ENCODE measurements around the gene SPDYE4.
A peak's percentile ranks its signal among the peaks of the same experiment; 100 is the strongest.
"Not testable (repeated sequence)": the region's sequence is repeated elsewhere in the genome, so short reads cannot be mapped to it uniquely, and the experiment has no call there.

Gene SPDYE4

DNA sequence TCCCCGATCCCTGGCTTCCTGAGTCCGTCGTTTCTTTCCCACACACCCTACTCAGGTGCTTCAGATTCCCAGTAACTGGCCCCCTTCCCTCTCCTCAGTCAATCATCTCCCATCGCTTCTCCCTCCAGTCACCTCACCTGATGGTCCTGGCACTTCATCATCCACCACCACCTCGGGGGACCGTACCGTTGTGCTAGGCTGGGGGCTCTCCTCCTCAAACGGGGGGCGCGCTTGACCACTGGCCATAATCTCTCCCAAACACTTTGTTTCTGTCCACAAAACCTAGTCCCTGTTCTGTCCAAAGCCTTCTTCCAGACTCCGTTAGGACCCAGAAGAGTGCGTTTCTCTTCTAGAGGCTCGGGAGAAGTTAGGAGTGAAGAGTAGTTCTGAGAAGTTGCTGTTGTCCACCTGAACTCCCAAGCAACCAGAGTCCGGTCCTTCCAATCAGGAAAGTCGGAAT lies at the start of gene SPDYE4:
TSS of gene SPDYE4 (minus strand) at position 410 of the 460 bp plus-strand sequence. CDS start at position 246, 164 bp downstream.
- POLR2A ChIA-PET (ENCODE audit: low non-redundant PET) = no interaction called here
- no peak for DNase-seq (ENCODE audit: low spot score)
- TF ChIP-seq, protein P1, sequence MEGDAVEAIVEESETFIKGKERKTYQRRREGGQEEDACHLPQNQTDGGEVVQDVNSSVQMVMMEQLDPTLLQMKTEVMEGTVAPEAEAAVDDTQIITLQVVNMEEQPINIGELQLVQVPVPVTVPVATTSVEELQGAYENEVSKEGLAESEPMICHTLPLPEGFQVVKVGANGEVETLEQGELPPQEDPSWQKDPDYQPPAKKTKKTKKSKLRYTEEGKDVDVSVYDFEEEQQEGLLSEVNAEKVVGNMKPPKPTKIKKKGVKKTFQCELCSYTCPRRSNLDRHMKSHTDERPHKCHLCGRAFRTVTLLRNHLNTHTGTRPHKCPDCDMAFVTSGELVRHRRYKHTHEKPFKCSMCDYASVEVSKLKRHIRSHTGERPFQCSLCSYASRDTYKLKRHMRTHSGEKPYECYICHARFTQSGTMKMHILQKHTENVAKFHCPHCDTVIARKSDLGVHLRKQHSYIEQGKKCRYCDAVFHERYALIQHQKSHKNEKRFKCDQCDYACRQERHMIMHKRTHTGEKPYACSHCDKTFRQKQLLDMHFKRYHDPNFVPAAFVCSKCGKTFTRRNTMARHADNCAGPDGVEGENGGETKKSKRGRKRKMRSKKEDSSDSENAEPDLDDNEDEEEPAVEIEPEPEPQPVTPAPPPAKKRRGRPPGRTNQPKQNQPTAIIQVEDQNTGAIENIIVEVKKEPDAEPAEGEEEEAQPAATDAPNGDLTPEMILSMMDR (conservative IDR thresholded peaks at IDR 0.05; ENCODE audit: low read depth) = no peak
- no peak within 1 kb of the TSS for H3K27ac ChIP-seq
- CTCF ChIA-PET = interaction anchor here (0.7 kb wide), 1 partner anchor 194 kb away, joined by 3 read pairs; no protein-coding TSS in a partner anchor

DNA sequence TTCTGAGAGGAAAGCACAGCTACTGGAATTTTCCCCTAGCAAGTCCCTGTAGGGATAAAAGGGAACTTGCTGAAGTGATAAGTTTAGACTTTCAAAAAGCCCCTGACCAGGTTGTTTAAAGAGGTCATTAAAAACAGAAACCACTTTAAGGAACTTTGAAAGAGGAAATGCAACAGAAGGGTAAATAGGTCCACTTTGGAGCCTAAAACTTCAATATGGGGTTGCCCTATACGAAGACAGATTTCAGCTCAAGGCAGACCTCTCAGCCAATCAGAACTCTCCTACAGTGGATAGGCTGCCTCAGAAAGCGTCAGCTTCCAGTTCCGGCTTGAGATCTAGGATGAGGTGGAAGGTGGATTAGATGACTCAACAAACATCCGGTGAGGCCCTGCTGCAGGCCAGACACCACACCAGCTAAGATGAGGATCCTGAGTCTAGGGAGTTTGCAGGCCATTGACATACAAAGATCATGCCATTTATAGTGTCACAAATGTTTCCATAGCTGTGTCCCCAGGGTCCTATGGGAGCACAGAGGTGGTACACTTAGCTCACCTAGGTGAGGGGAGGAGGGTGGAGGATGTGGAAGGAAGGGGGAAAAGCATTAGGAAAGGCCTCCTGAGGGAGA lies 48.7 kb upstream of the SPDYE4 start:
- no peak overlapping the region for H3K27ac ChIP-seq
- ChIA-PET POLR2A (ENCODE audit: low non-redundant PET) (no interaction called here), CTCF (interaction anchor here (0.7 to 1.1 kb wide), 2 partner anchors 21 to 88 kb away, joined by 3 to 4 read pairs; no protein-coding TSS in a partner anchor)
- TF ChIP-seq, protein P1 (conservative IDR thresholded peaks at IDR 0.05; ENCODE audit: low read depth) = no peak
- peak; percentile 38 for DNase-seq (ENCODE audit: low spot score)

GRCh38 chr17:8806253-8806925 lies 48.0 kb upstream of the SPDYE4 start:
- TF ChIP-seq, protein P1 (conservative IDR thresholded peaks at IDR 0.05; ENCODE audit: low read depth) = no peak
- H3K27ac ChIP-seq = no peak overlapping the region
- POLR2A ChIA-PET (ENCODE audit: low non-redundant PET) = no interaction called here
- CTCF ChIA-PET = interaction anchor here (0.7 kb wide), 1 partner anchor 89 kb away, joined by 3 read pairs; no protein-coding TSS in a partner anchor
- DNase-seq (ENCODE audit: low spot score) = no peak

DNA sequence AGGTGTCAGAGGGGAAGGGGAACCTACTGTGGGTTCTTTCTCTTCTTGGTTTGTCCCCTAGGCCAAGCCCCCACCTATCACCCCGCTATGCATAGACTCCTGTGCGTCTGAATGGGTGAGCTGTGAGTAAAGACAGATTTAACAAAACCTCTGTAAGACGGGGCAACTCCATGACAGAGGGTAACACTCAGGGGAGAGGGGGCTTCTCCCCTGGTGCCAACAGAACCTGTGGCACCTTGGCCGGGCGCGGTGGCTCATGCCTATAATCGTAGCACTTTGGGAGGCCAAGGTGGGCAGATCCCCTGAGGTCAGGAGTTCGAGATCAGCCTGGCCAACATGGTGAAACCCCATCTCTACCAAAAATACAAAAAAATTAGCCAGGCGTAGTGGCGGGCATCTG lies 47.0 kb upstream of the SPDYE4 start:
- CTCF ChIA-PET = interaction anchor here (0.6 to 1.4 kb wide), 2 partner anchors 56 to 89 kb away, joined by 3 to 4 read pairs; no protein-coding TSS in a partner anchor
- DNase-seq (ENCODE audit: low spot score); H3K27ac ChIP-seq; POLR2A ChIA-PET (ENCODE audit: low non-redundant PET): not testable (repeated sequence)

DNA sequence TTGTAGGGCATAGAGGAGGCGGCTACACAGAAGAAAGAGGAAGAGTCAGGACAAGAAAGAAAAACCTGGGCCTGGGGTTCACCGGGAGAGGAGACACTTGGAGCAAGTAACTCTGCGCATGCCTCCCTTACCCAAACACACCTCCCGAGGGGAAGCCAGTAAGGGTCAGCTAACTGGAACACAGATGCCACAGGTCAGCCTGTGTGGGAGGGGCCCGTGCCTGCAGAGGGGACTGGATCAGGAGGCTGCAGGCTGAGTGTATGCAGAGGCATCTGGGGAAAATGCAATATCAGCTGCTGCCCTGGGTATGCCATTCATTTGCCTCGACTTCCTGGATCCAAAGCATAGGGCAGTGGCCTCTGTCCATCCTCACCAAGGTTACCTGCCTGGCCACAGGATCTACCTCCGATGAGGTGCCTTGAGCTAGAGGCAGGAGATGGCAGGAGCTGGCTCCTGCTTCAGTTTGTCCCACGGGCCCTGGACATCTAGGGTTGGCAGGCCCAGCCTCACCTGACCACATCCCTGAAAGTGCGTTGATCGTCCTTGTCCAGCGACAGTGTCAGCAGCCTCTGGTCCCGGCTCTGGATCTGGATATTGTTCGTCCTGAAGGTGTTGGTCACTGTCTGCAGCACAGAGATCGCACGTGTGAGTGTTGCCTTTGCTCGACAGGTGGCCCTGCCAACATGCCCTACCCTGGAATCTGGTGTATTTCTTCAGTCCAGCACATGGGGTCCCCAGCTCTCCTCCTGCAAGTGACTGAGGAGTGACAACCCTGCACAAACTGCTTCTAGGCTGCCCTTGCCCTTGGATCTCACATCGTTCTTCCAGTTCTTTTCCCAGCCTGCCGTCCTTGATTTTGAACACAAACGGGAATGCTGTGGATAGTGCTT lies 45.4 kb upstream of the SPDYE4 start:
- no peak overlapping the region for H3K27ac ChIP-seq
- DNase-seq (ENCODE audit: low spot score) = no peak
- ChIA-PET POLR2A (ENCODE audit: low non-redundant PET) (no interaction called here), CTCF (interaction anchor here (0.7 to 1.5 kb wide), 3 partner anchors 18 to 194 kb away, joined by 3 to 5 read pairs (median 4); no protein-coding TSS in a partner anchor)
- TF ChIP-seq, protein P1 (conservative IDR thresholded peaks at IDR 0.05; ENCODE audit: low read depth) = no peak

DNA sequence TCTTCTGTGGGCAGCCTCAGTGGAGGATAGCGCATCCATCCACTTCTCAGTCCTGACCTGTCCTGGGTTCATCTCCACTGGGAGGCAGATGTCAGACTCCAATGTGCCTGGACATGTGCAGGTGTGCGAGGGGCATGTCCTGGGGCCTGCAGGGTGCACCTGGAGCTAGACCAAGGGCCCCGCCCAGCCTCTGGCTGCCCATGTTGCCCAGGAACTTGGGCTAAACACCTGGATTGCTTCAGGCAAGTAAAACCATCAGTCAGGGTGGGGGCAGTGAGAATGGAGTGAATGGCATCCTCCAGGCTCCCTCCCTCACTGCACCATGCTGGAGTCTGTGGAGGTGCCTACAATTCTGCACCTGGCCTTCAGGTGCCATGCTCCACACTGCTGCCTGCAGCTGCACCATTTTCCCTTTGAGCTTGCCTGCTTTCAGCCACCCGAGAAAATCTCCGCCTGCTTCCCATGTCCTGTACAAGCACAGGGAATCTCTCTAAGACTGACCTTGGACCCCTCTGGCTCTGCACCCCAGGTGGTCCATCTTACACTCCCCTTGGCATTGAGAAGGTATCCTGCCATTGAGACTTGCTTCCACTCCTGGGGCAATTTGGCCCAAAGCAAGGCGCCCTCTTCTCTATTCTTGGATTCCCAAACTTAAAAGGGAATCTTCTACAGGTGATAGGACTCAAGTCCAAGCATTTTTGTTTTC lies 42.9 kb upstream of the SPDYE4 start:
- no peak for DNase-seq (ENCODE audit: low spot score)
- H3K27ac ChIP-seq = no peak overlapping the region
- POLR2A ChIA-PET (ENCODE audit: low non-redundant PET) = no interaction called here
- CTCF ChIA-PET = no interaction called here
- TF ChIP-seq, protein P1 (conservative IDR thresholded peaks at IDR 0.05; ENCODE audit: low read depth) = no peak
